ENCODE data around the gene ERCC3.

DNA sequence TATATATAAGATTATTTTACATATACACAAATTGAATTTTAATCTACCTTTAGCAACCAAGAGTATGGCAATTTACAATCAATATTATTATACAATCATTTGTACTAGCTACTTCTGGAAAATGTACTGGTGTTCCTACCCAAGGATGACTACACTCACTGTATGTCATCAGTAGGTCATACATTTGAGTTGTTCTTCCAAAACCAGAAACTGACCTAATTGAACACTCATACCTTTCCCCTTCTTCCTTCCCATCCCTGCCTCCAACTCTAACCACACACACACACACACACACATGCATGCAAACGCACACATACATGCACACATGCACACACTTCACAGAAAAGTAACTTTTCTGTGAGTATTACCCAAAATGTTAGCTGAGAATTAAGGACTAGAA is 8.2 kb upstream of the ERCC3 start:
- TF ChIP-seq, protein P1, sequence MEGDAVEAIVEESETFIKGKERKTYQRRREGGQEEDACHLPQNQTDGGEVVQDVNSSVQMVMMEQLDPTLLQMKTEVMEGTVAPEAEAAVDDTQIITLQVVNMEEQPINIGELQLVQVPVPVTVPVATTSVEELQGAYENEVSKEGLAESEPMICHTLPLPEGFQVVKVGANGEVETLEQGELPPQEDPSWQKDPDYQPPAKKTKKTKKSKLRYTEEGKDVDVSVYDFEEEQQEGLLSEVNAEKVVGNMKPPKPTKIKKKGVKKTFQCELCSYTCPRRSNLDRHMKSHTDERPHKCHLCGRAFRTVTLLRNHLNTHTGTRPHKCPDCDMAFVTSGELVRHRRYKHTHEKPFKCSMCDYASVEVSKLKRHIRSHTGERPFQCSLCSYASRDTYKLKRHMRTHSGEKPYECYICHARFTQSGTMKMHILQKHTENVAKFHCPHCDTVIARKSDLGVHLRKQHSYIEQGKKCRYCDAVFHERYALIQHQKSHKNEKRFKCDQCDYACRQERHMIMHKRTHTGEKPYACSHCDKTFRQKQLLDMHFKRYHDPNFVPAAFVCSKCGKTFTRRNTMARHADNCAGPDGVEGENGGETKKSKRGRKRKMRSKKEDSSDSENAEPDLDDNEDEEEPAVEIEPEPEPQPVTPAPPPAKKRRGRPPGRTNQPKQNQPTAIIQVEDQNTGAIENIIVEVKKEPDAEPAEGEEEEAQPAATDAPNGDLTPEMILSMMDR (IDR thresholded peaks at IDR 0.05; ENCODE audit: low read depth, low read length): no peak
- no peak for TF ChIP-seq EZH2phosphoT487 (IDR thresholded peaks at IDR 0.05; ENCODE audit: low read depth)

All from OCI-LY3 (cell line).